GM19397 (cell line): Measurements from ENCODE around the gene YLPM1.

ENCODE experiments used
- ATAC-seq: cut with Tn5 transposase; IDR thresholded peaks from one replicate; pipeline ENCODE4 v1.9.1; 2021; ENCODE audit warnings: mild to moderate bottlenecking, moderate library complexity; ENCODE audit not compliant: unreplicated experiment

Gene YLPM1

DNA sequence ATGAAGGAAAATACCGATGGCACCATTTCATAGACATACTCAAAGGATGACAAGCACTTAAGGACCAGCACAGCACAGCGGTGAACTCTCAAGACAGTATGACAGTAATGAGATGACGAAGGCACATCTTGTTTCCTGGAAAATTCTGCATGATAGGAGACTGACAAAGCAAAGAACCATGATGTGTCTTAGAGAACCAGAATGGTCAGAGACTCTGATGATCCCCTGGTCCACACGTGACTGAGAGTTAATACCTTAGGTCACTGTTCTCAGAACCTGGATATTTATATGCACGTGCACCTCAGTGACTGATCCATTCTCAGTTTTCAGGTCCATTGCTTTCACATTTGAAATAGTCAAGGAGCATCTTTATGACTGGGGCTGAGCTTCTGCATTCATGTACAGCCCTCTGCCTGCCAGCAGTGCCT is 77.5 kb downstream of the YLPM1 start:
- ATAC-seq: no peak

DNA sequence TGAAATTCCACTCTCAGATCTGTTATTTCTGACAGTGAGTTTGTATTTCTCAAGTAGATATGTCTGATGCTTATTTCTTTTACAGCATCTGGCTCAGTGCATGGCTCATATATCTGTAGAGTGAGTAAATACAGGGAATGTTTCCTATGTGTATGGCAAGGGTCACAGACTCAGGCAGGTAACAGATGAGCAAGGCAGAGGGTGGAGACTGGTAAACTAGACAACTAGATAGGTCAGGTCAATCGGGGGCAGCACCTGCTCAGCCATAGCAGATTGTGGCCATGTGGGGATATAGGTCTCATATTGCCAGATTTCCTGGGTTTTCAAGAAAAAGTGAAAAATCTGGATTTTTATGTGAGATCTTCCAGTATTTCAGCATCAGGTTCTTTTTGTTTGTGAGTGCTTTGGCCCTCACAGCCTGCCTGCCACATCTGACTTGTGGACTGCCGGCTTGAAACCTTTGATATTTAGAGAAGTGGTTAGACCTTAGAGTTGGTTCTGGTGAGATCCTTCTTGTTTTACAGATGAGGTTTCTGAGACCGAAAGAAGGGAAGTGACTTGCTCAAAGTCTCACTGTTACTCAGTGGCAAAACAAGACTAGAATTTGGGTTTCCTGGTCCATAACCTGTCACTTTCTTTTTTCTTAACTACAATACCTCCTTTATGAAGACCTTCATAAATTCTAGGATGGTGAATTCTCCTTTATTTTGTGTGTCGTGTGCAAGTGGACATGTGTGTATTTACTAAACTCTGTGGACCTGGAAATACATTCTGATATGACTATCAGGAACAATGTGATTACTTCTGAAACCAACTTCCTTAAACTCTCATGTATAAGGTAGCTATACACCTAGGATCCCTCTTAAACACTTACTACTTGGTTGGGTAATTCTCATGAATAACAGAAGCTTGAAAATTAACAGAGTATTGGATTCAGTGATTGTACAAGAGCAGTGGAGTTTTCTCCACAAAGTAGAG is 78.4 kb downstream of the YLPM1 start:
- ATAC-seq: peak; percentile 75

DNA sequence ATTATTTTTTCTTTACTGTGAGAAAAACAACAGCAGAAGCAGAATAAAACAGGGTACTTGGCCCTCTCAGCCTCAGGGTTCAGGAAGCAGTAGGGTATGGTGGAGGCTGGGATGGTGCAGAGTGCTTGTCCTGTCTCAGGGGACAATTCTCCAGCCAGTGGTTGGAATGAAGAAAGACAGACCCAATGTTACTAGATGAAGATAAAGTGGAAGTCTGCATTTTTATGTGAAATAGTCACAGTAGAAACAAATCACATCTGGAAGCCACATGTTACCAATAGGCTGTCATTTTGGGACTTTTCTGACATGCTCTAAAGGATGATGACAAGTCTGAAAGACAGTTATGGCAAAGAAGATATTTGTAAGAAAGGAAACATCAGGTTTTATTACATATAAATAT is 80.5 kb downstream of the YLPM1 start:
- no peak for ATAC-seq

GRCh38 chr14:74846168-74846567 is 83.1 kb downstream of the YLPM1 start:
- ATAC-seq: no peak

DNA sequence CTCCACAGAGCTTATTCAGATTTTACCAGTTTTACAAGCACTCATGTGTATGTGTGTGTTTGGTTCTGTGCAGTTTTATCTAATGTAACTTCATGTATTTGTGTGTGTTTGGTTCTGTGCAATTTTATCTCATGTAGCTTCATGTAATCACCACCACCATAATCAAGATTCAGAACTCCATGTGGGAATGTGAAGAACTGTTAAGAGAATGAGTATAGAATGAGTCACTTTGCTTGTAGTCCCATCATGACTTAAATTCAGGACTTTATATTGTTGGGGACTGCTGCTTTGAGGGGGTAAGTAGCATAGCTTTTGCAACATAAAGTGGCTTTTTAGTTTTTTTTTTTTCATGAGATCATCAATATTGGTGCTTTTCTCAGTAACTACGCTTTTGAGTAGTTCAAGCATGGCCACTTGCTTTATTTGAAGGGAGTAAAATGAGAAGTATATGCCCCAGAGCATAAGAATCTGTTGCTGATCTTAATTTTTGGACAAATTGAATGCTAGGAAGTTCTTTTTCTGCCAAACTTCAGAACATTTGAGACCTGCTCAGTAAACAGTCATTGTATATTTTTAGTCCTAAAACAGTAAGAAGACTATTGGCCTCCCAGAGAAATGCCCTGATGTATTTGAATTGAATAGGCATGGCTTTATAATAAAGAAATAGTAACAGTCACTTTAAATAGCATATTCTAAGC is 84.0 kb downstream of the YLPM1 start:
- no peak for ATAC-seq

DNA sequence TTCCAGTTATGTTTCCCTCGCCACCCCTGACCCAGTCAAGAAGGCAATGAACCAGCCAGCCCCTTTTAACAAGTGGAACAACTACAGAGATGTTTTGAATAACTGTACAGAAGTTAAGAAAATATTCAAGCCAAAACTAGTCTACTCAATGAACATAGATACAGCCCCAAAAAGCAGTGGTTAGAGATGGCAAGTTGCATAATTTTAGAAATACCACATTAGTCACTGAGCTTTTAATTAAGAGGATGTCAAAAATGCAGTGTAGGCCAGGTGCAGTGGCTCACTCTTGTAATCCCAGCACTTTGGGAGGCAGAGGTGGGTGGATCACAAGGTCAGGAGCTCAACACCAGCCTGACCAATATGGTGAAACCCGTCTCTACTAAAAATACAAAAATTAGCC is 85.7 kb downstream of the YLPM1 start:
- no peak for ATAC-seq

GRCh38 chr14:74852922-74853530 is 89.9 kb downstream of the YLPM1 start:
- no peak for ATAC-seq

DNA sequence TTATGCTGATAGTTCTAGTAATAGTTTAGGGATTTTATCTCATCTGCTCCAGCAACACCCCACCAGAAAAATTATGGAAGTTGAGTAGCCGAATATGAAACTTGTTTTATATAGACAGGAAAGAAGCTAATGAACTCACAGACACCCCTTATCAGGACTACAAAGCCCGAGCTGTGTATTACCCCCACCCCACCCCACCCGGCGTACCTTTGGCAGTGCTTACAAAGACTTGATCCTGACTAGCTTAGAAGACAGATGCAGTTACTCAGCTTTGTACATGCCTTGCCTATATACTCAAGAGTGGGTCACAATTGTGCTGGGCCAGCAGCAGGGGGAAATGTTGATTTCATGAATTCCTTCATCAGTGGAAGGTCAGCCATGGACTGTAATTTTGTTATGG is 90.5 kb downstream of the YLPM1 start:
- ATAC-seq: no peak

GRCh38 chr14:74855021-74855420 is 91.9 kb downstream of the YLPM1 start:
- no peak for ATAC-seq

- ATAC-seq: no peak
Observed at GRCh38 chr14:74855945-74856344, 92.8 kb downstream of the YLPM1 start.

DNA sequence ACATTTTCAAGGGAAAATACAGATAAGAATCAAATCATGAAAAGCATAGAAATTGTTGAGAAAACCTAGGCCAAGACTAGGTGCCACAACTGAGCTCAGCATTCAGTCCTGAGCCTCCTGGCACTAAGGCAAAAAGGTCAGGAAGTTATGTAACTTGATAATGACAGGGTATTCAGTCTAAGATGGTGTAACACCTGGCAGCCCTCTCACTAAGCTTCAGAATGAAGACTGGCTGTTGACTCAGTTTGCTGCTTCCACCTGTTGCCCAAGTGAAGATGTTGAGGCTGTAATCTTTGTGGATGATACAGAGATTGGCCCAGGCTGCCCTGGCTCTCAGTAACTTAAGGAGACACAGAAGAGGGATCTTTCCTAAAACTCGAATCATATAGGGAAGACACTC is 93.2 kb downstream of the YLPM1 start:
- ATAC-seq: no peak

DNA sequence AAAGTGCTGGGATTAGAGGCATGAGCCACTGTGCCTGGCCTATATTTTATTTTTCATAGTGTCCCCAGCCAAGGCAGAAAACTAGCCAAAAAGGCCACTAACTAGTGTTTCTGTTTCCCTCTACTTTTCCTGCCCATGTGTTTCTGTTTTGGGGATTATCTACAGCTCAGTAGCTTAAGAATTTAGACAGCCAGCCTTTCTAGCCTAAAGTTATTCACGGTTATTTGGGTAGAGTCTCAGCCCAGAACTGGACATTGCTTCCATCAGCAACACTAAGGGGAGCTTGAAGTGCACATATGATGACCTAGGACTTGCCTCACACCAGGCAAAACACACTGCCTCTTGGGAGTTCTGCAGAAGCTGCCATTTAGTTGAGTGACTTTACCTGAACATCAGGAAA is 94.9 kb downstream of the YLPM1 start:
- no peak for ATAC-seq

DNA sequence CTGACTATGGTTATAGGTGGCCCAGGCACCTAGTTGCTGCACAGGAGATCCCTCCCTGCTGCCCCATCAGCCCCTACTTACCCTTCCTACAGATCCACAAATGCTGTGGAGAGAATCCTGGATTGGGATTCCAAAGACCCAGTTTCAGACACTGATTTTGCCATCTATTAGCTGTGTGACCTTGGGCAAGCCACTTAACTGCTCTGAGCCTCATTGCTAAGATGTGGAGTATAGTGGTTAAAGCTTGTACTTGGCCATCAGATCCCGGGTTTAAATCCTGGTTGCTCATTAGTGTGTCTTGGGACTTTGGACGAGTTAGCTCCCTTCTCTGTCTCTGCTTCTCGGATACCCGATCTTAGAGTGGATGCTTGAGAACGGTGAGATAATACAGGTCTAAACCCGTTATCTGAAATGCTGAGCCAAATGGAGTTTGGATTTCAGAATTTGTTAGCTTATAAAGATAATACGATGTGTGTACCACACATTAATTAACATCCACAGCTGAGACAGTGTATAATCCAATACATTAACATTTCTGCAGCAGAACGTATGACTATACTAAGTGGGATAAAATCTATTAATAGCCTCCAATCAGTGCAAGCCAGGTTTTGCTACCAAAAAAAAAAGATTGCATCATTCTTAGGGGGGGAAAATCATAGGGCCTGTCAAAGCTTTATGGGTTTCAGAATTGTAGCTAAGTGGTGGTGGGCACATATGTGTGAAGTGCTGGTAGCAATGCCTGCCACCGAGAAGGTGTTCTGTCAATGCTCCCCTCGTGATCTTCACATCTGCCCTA is 96.8 kb downstream of the YLPM1 start:
- no peak for ATAC-seq

- no peak for ATAC-seq
Observed at GRCh38 chr14:74860899-74861733, 98.0 kb downstream of the YLPM1 start.

DNA sequence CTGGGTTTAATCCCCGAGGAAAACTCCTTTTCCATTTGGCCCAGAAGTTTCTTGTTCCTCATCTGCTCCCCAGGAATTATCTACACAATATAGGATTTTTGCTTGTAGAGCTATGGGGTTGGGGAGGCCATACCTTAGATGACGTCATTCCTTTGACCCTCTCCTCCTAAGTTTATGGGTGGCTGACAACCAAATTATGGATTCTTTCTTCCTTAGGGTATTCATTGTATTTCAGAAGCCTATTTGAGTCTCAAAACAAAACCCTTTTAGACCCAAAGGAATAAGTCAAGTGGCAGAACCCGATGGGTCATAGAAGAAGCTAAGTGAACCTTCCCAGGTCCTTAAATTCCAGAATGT is 98.6 kb downstream of the YLPM1 start:
- no peak for ATAC-seq

- no peak for ATAC-seq
Observed at GRCh38 chr14:74863274-74863673, 100.2 kb downstream of the YLPM1 start.

DNA sequence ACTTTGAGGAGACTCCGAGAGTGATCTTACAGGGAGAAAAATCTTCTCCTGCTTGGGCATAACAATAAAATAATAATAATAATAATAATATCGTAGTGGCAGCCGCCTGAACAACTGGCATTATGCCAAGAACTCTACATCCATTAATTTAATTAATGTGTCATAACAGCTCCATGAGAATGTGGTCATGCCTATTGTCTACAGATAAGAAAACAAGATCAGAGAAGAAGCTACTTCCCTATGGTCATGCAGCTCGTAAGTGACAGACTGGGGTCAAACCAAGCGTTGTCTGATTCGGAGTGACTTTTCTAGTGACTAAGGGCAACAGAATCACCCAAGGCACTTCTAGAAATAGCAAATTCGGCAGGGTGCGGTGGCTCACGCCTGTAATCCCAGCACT is 101.1 kb downstream of the YLPM1 start:
- ATAC-seq: no peak

DNA sequence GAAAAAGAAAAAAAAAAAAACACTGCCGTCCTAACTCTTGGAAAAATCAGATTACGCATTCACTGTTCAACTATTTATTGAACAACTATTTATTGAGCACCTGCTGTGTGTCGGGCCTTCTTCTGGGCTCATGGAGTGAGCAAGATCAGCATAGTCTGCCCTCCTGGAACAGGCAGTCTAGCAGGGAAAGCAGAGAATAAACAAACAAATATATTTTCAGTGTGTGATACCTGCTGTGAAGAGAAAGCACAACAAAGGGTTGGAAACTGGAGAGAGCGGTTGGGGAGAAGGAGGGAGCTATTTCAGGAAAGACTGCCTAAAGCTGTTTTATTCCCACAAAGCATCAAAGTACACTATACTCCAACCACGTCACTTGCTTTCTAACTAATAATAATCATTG is 102.0 kb downstream of the YLPM1 start:
- no peak for ATAC-seq

DNA sequence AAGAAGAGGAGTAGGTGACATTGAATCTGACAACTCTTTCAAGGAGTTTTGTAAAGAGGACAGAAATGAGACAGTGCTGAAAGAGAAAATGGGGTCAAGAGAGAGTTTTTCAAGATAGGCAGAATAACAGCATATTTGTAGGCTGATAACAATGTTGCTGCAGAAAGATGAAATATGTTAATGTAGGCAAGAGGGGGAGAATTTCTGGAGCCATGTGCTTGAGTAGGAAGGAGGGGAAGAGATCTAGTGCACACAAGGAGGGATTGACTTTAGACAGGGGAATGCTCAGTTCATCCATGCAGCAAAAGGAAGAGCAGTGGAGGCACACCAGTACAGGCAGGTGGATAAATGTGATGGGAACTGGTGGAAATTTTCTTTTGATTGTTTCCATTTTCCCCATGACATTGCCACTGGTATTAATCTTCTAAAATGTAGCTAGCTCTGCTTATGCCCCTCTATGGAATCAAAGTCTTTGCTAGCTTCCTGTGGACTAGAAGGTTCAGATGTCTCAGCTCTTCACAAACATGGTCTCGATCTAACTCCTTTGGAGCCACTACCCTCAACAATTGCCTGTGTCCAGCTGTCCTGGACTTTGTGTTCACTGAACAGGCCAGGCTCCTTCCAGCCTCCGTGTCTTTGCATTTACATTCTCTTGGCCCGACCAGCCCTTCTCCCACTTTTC is 103.7 kb downstream of the YLPM1 start:
- ATAC-seq: no peak

- ATAC-seq: no peak
Observed at GRCh38 chr14:74867673-74868072, 104.6 kb downstream of the YLPM1 start.
